ENCODE measurements around the gene SMC3. TPM values are rescaled to one million over a fixed set of nuclear protein-coding genes. Genes with fewer than 3 reads are reported as not detected.
A peak's percentile ranks its signal among the peaks of the same experiment; 100 is the strongest.
"Not testable (repeated sequence)": the region's sequence is repeated elsewhere in the genome, so short reads cannot be mapped to it uniquely, and the experiment has no call there.

Gene SMC3
- total RNA-seq, 1 donor from 2014 or later = 18.3 TPM

DNA sequence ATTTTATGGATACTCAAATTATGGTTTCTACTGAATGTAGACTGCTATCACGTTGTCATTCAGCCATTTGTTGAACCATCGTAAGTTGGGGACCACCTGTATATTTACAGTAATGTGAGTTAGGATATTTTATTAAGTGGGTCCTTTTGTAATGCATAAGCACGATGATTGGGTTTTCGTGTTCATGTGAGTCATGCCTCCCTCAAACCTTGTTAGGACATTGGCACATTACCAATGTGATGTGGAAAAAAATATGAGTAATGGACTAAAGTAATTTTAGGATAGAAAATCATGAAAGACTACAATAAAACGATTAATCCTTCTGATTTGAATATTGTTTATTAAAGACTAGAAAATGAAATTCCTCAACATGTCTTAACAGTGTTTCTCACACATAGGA is 8.7 kb downstream of the SMC3 start:
- DNase-seq (ENCODE audit: low read depth in 2 of 2) = peak; percentile 77 to 83

DNA sequence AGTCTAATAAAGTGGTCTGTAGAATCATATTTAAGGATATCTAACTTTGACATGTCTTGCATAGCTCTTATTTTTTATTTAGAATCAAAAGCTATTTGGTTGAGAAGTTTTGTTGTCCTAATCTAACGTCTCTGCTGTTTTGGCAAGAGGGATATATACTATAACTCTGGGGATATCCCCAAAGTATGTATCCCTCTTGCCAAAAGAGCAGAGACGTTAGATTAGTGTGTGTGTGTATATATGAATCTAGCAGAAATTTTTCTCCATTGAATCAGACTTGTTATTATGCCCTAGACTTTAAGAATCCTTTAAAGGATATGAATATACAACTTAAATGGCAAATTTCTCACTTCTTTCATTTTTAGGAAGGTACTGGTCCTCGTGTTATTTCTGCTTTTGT is 9.6 kb downstream of the SMC3 start:
- DNase-seq (ENCODE audit: low read depth in 2 of 2) = no peak

DNA sequence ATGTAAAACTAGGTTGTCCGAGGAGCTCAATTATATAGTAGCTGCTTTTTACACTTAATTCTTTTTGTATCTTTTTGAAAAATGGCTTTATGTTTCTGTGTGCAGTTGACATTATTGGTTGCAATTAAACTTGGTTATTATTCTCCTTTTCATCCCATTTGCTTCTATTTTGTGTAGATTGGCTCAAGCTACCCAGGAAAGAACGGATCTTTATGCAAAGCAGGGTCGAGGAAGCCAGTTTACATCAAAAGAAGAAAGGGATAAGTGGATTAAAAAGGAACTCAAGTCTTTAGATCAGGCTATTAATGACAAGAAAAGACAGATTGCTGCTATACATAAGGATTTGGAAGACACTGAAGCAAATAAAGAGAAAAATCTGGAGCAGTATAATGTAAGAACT is 16.5 kb downstream of the SMC3 start:
- no peak for DNase-seq (ENCODE audit: low read depth in 2 of 2)

DNA sequence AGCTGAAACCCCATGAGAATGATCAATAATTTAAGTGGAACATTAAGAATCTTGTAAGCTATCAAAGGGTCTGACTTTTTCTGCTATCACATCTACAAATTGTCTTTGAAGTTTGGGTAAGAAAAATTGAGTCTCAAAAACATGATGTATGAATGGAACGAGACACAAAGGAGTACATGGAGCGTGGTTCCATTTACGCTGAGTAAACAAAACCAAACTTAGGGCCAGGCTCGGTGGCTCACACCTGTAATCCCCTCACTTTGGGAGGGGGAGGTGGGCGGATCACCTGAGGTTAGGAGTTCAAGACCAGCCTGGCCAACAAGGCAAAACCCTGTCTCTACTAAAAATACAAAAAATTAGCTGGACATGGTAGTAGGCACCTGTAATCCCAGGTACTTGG is 24.3 kb downstream of the SMC3 start:
- DNase-seq (ENCODE audit: low read depth in 2 of 2) = no peak

DNA sequence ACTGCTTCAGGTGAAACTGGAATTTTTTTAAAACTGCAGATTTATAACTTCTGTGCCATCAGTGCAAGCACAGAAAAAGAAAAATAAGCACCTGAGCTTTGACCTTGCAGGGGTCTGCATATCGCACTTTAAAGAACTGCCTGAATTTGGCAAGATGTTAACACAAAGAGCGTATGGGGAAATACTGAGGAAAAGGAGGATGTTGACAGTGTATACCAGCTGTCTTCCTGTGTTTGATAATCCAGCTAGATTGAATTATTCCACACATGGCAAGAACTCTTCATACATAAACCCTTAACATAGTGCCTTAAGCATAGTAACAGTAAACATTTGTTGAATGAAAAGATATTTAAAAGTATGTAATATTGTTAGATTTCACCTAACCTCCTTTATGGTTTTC is 30.0 kb downstream of the SMC3 start:
- peak; percentile 42 to 55 for DNase-seq (ENCODE audit: low read depth in 2 of 2)

DNA sequence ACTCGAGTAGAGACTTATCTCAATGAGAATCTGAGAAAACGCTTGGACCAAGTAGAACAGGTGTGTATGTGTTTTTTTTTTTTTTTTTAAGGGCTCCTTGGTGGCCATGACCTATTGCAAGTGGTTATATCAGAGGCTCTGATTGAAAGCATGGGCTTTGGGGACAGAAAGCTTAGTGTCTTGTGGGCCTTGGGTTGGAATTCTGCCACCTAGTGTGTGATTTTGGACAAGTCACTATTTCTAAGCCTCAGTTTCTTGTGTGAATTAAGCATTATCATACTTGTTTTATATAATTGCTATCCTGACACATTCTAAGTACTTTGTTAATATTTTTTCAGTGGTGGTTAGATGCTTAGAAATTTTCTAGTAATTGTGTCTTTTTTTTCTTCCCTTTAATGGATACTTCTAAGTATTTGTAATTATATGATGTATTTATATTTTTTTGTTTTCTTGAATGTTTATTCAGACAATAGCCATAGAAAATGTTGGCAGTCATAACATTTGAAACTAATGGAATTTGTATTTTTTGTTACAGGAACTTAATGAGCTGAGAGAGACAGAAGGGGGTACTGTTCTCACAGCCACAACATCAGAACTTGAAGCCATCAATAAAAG is 33.1 kb downstream of the SMC3 start:
- DNase-seq (ENCODE audit: low read depth in 2 of 2) = peak; percentile 81 to 85

DNA sequence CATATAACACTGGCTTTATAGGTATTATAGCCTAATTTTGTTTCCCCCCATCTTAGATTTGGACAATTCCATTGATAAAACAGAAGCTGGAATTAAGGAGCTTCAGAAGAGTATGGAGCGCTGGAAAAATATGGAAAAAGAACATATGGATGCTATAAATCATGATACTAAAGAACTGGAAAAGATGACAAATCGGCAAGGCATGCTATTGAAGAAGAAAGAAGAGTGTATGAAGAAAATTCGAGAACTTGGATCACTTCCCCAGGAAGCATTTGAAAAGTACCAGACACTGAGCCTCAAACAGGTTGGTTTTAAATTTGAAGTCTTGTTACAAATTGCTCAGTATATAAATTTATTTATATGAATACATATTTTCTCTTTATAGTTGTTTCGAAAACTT is 34.1 kb downstream of the SMC3 start:
- no peak for DNase-seq (ENCODE audit: low read depth in 2 of 2)

DNA sequence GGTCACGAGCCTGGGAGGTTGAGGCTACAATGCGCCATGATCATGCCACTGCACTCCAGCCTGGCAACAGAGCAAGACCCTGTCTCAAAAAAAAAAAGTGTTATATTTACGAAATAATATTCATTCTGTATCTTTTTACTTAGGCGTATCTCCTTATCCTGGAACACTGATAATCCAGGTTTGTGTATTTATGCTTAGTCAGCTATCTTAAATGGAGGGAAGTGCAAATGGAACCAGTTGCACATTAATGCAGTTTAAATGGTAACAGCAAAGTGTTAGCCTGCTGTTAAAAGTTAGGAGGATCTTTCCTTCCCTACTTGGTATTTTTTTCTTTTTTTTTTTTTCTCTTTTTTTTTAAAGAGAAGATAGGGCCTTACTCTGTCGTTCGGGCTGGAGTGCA is 40.6 kb downstream of the SMC3 start:
- DNase-seq (ENCODE audit: low read depth in 2 of 2) = no peak

DNA sequence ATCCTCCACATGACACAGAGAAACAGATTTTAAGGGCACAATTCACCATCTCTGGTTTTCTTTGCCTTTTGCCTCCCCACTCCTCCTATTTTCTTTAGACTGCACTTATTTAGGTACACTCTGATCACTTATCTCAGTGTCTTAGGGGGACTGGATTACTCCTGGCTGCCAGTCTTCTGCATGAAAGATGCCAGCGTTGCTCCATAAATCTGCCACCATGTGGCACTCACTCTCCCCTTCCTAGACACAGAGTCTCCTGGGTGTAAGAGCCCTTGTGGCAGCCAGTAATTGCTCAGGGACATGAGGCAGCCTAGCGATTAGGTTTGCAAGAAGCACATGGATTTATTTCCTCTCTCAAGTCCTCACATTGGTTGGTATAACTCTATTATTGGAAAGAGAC is 42.1 kb downstream of the SMC3 start:
- no peak for DNase-seq (ENCODE audit: low read depth in 2 of 2)

DNA sequence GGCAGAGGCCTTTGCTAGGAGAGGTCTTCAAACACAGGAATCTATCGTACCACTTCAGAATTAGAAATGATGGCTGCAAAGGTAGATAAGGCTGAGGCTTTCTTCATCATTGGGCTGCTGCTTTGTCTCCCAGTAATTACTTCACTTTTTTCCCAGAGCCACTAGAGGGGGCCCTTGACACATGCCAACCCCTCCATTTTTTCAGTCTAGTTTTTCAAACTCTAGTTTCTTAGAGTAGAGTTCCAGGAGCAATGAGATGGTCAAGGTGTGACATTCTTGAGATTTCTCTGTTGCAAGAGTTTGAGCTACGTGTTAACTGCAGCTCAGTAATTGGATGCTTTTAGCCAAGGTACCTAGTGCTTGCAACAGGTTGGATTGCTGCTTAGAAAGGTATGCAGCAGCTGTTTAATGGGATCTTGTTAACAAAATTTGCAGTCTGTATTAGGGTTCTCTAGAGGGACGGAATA is 42.8 kb downstream of the SMC3 start:
- peak; percentile 56 to 68 for DNase-seq (ENCODE audit: low read depth in 2 of 2)

DNA sequence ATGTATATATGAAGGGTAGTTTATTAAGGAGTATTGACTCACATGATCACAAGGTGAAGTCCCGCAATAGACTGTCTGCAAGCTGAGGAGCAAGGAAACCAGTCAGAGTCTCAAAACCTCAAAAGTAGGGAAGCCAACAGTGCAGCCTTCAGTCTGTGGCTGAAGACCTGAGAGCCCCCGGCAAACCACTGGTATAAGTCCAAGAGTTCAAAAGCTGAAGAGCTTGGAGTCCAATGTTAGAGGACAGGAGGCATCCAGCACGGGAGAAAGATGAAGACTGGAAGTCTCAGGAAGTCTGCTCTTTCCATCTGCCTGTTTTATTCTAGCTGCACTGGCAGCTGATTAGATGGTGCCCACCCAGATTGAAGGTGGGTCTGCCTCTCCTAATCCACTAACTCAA is 43.3 kb downstream of the SMC3 start:
- not testable (repeated sequence) for DNase-seq (ENCODE audit: low read depth in 2 of 2)

DNA sequence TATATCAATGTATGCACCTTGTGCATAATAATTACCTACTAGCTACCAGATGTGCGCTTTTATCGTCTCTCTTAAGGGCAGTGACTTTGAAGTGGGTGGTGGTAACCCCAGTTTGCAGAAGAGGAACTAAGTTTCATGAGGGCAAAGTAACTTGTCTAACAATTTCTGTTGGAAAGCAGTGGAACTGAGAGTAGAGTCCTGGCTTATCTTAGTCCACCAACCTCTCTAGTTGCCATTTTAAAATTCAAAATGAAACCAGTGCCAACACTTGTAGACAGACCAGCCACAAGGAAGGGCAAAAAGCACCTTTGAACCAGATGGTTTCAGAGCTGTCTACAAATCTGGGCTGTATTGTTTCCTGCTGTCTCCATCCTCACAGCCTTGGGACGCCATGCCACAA is 44.6 kb downstream of the SMC3 start:
- no peak for DNase-seq (ENCODE audit: low read depth in 2 of 2)

DNA sequence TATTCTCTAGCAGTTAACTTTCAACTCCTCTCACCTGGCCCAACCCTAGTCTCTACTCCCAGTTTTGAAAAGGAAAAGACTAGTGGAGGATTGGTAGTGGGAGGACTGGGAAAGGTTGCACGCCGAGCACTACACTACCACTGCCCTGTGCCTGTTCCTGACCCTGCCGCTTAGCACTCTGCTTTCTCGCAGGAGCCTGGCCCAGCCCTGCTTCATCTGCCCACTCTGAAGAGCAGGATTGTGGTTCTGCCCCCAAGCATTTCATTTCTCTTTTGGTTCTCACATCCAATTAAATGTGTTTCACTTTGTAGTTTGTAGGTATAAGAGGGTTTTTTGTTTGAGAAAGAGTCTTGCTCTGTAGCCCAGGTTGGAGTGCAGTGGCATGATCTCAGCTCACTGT is 45.1 kb downstream of the SMC3 start:
- no peak for DNase-seq (ENCODE audit: low read depth in 2 of 2)

DNA sequence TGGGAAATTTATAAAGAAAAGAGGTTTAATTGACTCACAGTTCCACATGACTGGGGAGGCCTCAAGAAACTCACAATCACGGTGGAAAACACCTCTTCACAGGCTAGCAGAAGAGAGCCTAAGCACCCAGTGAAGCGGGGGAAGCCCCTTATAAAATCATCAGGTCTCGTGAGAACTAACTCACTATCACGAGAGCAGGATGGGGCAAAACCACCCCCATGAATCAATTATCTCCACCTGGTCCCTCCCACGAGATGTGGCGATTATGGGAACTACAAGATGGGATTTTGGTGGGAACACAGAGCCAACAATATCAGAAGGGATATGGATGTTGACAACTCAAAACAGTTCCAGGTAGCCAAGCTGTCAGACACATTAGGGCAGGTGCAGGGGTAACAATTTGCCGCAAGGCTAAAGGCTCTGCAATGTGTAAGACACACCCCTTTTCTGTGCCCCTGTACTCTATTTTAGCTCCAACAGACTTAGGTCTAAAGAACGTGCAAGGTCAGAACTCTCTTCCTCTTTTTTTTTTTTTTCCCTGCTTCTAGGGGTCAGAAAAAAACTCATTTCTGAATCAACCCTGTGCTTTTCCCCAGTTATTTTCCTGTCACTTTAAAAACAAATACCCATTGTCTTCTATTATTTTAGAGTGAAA is 46.0 kb downstream of the SMC3 start:
- no peak for DNase-seq (ENCODE audit: low read depth in 2 of 2)

DNA sequence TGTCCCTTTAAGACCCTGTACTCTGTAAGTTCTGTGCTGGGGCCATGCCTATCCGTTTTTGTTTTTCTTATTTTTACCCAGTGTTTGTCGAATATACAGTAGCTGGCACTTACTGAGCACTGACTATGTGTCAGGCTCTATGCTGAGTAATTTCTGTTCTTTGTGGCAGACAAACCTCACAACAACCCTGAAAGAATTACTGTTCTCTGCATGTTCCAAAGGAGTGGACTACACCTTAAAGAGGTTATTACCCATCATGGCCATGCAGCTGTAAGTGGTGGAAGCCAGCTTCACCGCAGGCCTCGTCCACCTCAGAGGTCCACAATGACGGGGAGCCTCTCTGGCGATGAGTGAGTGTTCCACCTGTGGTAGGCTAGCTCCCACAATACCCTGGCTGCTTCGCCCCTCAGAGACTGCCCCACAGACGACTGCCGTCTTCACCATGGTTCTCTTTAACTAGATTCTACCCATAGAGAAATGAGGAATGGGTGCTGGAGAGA is 46.6 kb downstream of the SMC3 start:
- DNase-seq (ENCODE audit: low read depth in 2 of 2) = no peak

DNA sequence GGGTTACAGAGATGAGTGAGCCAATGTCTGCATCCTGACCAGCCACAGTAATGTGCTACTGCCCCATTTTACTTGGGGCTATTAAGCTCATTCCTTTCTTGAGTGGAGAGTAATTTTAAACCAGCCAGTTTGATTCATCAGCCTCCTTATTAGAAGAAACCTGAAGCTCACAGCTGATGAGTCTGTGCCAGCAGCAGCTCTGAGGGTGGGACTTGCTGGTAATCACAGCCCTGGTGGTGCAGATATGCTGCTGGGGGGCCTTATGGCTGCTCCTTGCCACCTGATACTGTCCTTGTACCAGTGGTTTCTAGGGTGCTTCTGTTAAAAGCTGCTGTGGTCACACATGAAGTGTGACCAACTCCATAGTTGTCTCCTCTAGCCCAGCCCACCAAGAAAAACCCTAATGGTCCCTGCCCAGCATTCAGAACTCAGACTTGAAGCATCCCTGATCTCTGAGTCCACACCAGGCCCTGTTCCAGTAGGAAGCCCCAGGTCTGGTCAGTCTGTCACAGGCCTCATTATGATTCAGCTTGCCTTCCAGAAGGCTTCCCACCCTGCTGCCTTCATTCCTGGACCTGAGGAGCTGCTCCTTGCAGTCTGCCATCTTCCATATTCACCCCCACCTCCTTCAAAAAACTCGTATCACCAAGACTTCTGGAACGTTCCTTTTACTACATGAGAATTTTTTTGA is 47.7 kb downstream of the SMC3 start:
- DNase-seq (ENCODE audit: low read depth in 2 of 2) = no peak

DNA sequence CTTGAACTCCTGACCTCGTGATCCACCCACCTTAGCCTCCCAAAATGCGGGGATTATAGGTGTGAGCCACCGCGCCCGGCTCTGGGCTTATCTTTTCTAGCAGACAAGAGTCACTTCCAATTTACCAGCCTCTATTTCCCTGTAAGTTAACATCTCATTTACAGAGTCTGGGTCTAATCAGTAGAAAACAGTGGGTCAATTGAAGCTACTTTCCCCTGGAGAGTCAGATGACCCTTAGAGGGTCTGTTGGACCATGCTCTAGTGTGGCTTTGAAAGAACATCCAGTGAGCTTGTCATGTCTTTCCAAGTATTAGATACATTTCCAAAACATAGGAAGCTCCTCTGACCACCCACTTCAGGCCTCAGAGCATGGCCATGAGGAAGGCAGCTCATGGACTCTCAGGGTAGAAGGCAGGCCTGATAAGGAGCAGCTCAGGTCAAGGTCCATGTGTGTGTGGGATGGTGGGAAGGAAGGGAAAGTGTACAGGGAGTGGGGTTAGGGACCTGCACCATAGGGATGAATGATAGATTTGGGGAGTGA is 49.1 kb downstream of the SMC3 start:
- DNase-seq (ENCODE audit: low read depth in 2 of 2) = no peak

DNA sequence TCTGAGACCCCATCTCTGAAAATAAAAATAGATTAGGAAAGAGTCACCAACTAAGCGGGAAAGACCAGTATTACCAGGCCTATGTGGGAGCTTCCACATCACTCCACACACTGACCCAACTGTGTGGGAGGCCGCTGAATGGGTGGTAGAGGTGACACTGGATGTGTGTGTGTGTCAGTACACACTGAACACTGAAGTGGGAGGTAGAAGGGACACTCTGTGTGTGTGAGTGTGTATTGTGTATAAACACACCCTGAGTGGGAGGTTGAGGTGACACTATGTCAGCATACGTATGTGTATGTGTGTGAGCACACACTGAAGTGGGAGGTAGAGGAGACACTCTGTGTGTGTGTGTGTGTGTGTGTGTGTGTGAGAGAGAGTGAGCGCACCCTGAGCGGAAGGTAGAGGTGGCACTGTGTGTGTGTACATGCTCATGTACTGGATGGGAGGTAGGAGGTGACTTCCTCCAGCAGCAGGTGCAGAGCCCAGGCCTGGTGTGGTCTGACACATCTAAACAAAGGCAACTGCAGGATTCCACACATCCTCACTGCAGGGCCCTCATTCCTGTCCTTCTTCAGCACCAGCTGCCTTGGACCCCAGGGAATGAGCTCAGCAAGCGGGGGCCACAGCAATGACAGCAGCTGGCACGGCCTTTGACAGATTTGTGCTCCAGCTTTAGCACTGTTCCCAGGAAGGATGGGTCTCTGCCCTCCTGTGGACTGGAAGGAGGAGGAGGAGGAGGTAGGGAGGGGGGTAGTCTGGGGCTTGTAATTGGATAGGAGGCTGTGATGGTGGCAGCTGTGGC is 50.1 kb downstream of the SMC3 start:
- no peak for DNase-seq (ENCODE audit: low read depth in 2 of 2)

DNA sequence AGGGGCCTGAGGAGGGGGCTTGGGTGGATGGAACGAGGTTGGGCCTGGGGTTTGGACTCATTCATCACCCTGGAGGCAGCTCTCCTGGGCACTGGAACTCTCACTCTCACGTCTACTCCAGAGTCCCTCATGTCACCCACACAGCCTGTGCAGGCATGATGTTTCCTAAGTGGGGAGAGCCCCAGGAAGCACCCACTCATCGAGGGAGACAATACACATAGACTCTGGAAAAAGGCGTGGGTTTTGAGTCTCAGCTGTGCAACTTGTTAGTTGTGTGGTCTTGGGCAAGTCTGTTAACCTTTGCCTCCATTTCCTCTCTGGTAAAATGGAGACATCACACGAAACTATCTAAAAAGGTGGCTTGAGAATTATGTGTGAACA is 50.7 kb downstream of the SMC3 start:
- no peak for DNase-seq (ENCODE audit: low read depth in 2 of 2)

DNA sequence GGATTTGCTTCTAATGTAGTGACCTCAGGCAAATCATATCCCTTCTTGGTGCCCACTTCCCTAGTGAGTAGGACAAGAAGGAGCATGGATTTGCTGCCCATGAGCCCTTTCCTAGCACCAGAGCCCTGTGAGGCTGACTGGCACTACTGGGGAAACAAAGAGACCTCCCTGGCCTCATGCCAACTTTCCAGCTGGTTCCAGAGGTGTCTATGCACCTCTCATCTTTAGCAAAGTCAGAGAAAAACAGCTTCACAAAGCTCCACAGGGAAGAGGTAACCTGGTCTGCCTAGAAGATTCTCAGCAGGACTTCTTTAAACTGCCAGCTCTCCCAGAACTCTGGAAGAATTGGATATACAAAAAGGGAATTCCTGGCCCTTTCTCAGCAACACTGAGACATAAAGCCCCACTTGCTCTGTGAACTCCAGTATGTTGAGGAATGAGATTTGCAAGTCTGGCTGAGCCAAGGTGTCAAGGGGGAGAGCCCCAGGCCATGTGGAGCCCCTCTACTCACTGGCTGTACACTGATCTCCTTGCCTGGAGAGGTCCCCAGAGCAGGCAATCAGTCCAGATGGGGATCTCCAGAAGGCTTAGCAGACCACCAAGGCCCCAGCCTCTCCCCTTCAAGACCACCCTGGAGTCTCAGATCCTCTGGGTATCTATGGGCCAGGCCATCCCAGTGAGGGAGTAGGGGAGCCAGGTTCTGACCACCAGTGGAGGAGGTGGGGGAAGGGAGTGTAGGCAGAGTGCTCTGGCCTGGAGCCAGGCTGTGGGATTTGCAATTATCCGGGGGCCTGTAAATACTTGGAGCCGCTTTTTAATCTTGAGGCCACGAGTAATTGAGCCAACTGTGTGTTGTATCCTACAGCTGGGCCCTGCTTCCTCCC is 52.3 kb downstream of the SMC3 start:
- DNase-seq (ENCODE audit: low read depth in 2 of 2) = no peak

DNA sequence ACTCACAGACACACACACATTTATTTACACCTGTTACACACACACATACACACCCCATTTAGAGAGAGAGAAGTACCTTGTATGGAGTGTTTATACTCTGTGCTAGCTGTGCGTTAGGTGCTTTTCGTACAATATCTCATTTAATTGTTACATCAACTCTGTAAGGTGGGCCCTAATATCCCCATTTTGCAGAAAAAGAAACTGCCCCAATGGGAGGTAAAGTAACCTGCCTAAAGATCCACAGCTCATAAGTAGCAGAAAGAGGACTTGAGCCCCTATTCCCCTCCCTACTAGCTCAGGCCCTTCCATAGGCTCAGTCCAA is 52.9 kb downstream of the SMC3 start:
- DNase-seq (ENCODE audit: low read depth in 2 of 2) = no peak
